GM21825 (cell line): ENCODE measurements around the gene ERLIN1.
A peak's percentile ranks its signal among the peaks of the same experiment; 100 is the strongest.

Experiments
- ATAC-seq: cut with Tn5 transposase; IDR thresholded peaks from one replicate; pipeline ENCODE4 v1.9.1; 2021; ENCODE audit warnings: mild to moderate bottlenecking, moderate library complexity; ENCODE audit not compliant: unreplicated experiment

Gene ERLIN1

DNA sequence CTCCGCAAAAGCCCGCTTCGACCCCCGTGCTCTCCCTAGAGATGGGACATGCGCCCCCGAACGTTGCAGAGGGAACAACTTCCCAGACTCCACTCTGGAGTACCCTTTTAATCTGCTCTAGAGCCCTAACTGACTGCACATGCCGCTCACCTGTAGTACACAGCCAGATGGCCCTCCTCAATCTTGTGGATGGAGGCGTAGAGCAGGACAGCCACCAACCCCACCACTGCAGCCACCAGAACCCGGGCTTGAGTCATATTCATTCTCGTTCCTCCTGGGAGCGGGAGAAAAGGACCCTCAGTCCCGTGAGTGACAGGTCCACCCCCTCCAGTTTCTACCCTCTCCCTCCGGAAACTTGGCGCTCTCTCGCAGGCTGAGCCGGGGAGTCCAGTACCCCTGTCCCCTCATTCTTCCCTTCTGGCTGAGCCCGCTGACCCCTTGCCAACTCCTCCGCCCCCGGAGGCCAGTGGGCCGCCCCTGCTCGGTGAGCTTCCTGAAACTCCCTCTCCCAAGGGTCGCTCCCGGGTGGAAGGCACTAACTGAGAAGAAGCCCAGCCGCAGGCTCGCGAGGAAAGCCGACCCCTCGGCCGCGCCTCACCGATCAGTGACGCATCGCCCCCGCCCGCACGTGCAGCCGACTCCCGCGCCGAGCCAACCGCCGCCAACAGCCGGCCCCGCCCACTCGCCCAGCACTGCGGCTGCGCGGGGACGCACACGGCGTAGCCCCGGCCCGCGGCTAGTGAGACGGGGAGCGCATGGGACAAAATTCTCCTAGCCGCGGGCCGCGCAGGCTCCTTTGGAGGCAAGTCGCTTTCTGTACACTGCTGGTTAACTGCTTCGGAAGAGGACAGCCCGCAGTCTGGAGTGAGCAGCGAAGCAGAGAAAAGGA, at the start of gene ERLIN1:
ERLIN1 (minus strand) TSS at position 666 of the 889 bp plus-strand sequence; CDS start at position 263, 403 bp downstream.
- ATAC-seq: peak; percentile 76

DNA sequence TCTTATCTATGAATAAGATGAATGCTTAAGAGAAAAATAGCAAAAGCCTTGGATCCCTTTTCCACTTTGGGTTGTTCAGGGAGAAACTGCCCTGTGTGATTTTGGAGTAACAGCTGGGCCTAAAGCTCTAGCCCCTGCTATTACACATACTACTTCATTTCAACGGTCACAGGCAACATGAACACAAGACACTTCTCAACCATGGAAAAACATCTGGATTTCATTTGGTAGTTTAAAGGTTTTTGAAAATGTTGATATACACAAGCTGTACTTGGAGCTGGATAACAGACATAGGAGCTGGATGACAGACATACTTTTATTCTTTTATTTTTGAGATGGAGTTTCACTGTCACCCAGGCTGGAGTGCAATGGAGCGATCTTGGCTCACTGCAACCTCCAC, 46.3 kb upstream of the ERLIN1 start:
- ATAC-seq: no peak

DNA sequence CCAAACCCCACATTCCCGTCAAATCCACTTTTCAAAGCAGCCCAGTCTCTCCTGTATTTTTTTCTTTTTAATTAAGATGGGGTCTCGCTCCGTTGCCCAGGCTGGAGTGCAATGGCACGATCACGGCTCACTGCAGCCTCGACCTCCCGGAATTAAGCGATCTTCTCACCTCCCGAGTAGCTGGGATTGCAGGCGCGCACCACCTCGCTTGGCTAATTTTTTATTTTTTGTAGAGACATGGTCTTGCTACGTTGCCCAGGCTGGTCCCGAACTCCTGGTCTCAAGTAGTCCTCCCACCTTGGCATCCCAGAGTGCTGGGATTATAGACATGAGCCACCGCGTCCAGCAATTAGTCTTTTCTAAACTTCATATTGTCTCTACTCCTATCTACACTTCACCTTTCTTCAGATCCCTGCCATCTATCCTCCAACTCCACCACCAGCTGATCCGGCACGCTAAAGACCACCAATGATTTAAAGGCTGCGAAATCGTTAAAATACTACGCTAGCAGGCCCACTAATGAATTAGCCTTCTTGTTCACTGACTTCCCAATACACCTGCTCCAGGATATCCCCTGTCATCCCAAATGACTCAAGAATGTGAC, 44.1 kb upstream of the ERLIN1 start:
- no peak for ATAC-seq

DNA sequence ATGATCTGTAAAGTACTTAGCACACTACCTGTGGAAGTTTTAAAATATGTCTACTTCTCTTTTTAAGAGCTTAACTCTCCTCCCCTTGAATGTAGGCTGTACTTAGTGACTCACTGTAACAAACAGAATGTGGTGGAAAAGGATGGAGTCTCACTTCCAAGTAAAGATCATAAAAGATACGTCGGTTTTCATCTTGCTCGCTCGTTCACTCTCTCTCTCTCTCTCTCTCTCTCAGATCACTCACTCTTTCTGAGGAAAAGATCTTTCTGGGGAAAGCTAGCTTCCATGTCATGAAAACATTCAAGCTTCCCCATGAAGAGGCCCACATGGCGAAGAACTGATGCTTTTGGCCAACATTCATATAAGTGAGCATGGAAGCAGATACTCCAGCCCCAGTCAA, 38.0 kb upstream of the ERLIN1 start:
- ATAC-seq: no peak

DNA sequence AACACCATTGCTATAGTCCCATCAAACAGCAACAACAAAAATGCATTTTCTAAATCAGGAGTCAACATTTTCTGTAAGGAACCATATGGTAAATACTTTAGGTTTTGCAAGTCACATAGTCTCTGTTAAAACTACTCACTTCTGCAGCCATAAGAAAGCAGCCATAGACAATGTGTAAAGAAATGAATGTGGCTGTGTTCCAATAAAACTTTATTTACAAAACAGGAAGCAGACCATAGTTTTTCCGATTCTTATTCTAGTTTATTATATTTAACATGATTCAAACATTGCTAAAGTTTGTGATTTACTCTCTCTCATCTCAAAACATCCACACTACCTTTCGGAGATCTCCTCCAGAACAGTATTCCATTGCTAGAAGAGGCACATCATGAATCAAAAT, 36.7 kb upstream of the ERLIN1 start:
- no peak for ATAC-seq

DNA sequence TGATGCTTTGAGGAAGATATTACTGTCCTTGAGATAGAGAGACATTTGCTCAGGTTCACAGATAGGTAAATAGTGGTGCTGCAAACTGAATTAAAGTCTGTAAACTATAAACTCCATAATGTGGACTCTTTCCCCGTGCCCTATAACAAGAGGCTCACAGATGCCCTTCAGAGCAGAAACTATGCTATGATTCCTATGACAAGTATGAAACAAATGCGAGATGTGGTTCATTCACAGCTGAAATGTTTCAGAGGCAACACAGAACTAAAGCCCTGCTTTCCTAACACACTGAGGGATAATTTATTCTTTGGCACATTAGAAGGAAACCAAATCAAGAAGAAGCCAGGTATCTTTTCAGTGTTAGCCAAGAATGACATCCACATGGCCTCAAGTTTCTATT, 30.2 kb upstream of the ERLIN1 start:
- no peak for ATAC-seq

DNA sequence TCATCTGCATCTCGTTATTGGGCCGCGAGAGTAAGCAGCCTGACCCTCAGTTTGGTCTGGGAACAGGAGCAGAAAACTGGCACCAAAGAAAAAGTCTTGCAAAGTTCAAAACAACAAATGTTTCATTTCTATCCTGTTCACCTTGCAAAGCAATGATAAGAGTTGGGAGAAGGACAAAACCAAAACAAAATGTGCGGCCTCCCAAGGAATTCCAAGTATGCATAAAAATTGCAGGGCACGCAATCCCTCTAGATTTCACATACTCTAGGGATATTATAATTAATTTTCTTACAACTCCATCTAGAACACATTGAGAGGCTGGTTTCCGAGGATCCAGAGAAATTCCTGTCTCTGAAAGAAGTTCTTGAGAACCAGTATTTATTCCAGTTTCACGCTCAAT, 23.5 kb upstream of the ERLIN1 start:
- no peak for ATAC-seq

DNA sequence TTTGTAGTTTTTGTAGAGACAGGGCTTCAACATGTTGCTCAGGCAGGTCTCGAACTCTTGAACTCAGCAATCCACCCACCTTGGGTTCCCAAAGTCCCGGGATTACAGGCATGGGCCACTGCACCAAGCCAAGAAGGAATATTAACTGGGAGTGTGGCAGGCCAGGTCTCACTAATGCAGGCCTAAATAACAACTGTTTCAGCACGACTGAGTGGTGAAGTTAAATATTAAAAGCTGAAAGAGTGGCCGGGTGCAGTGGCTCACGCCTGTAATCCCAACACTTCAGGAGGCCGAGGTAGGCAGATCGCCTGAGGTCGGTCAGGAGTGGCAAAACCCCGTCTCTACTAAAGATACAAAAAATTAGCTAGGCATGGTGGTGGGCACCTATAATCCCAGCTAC, 22.4 kb upstream of the ERLIN1 start:
- ATAC-seq: no peak

DNA sequence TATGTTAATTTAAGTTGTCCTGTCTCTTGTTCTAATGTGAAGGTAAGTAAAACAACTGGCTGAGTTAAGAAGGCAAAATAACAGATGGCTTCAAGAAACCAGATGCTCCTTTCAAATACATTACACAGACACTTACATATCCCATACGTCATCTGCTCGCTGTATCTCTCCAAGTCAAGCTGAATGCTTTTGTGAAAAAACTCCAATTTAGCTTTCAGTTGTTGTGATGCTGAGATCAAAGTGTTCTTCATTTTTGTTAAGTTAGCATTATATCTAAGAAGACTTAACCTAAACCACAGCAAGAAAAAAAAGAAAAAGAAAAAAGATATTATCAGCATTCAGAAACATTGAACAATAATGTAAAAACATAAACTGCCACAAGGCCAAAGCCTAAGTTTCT, 18.5 kb upstream of the ERLIN1 start:
- no peak for ATAC-seq

DNA sequence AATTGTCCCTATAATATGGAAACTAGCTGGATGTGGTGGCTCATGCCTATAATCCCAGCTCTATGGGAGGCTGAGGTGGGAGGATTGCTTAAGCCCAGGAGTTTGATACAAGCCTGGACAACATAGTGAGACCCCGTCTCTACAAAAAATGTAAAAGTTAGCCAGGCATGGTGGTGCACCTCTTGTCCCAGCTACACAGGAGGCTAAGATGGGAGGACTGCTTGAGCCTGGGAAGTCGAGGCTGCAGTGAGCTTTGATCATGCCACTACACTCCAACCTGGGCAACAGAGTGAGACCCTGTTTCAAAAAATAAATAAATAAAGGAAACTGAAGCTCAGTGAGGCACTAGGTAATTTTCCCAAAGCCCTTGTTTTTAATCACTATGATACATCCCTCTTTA, 15.7 kb upstream of the ERLIN1 start:
- ATAC-seq: no peak

DNA sequence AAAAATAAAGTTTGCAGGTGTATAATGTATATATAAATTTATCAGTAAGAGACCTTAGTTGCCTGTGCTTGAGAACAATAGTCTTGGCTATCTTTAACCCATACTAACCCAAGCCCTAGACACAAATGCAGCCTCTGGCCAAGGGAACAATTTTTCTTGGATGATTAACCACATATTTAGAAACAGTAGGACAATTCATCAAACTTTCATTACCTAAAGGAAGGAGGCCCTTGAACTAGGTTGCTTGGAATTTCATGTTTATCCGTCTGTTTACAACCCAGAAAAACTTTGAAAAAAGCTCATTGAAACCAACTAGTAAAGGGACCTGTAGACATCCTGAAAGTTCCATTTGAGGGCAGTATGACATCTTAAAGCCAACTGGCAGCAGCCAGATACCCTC, 8.9 kb upstream of the ERLIN1 start:
- ATAC-seq: no peak

DNA sequence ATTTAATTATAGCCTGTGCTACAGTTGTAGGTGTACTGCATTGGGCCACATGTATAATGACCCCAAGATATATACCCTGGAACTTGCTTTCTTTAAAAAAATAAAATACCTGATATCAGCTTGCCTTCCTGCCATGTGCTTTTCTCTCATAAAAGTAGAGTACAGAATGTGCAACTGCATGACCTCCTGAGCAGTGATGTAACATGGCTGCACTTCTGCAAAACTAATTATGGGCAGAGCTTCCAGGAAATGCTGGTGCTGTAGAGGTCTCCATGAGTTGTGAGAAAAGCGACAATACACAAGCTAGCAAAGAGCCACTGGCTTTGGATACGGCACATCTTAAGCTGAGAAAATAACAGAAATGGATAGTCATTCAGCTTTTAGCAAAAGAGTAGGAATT, 6.5 kb upstream of the ERLIN1 start:
- no peak for ATAC-seq

DNA sequence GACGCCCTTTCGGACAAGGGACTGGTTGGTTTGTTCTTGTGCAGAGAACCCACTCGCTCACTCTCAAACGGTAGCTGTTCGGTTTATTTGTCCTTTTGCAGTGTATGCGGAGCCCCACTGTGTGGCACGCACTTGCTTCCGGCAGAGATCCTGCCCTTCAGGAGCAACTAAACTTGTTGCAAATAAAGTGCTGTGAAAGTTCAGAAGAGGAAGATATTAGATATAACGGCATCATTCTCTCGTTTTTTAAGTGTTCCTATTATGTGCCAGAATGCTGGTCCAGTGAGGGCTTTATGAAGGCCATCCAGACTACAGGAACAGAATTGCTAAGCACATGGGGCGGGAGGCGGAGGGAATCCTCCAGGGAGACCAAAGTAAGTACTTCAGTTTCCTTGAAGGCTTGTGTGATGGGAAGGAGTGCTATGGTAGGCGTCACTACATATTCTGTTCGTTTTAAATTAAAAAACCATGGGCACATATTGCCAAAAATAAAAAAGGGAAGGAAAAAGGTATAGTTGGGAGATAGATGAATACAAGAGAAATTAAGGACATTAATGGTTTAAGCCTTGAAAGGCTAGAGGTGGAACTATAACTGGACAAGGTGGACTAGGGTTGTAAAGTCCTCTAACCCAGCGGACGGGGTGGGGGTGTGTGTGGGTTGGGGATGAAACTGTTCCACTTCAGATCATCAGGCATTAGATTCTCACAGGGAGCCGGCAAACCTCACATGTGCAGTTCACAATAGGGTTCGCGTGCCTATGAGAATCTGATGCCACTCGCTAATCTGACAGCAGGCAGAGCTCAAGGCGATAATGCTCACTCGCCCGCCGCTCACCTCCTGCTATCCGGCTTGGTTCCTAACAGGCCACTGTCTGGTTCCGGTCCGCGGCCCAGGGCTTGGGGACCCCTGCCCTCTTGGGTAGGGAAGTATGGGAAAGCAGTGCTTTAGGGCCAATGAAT, 704 bp upstream of the ERLIN1 start:
- peak; percentile 45 for ATAC-seq

DNA sequence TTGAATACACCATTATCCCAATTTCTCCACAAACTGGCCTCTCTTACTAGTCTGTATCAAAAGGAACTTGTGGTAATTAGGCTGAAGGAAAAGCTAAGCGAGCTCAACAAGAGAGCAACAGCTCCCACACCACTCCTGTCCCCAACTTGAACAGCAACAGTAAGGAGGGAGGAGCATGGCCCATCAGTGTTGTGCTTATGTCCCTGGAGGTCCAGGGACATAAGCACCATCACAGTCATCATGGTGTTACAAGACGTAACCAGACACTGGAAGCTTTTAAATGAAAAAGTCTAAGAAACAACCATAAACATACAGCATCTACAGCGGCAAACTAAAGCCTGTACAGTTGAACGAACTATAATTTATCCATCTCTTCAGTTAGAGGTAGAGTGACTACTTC, 989 bp downstream of the ERLIN1 start:
- ATAC-seq: no peak

DNA sequence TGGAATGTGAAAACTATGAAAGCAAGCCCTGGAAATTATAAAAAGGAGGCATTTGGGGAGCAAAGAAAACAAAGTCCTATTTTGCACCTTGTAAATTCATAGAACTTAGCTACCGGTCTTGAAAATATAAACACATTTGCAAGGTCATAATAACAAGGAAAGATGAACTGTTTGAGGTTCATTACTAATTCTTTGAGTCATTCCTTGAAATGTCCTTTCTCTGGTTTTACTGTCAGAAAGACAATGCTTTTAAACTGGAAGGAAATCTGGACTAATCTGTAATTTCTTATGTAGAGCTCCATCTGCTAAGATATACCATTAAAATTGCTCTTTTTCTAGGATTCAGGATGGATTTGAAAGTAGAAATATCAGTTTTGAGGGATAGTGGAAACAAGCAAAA, 1.4 kb downstream of the ERLIN1 start:
- ATAC-seq: no peak

DNA sequence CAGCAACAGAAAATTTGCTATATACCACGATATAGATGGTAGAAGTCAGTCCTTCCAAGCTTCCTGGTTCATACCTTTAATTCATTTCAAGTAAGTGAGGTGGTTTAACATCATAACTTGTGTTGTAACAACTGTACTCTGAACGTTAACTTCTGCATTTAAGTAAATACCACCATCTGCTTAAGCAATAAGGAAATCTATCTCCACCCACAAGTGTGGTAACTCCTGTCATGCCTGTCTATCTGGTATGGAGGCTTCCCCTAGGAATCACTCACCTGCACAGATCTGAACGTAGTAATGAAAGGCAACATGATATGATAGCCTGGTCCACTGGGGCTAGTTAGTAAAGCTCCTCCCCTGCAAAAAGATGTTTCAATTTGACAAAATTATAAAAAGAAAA, 2.3 kb downstream of the ERLIN1 start:
- ATAC-seq: no peak

DNA sequence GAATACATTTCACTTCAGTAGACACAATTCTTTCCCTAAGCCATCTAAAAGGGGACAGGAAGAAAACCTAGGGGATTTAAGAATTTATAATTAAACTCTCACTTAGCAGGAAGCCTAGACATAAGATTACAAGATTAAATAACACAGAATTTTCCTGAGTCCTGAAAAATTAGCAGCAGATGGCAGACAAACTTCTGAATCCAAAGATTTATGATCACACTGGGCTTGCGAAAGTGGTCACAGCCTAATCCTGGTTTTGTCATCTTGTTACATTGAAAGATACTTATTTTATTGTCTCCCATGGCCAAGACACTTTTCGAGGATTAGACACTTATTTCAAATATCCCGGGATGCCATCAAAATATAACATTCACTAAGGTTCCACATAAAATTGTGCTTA, 2.9 kb downstream of the ERLIN1 start:
- no peak for ATAC-seq

DNA sequence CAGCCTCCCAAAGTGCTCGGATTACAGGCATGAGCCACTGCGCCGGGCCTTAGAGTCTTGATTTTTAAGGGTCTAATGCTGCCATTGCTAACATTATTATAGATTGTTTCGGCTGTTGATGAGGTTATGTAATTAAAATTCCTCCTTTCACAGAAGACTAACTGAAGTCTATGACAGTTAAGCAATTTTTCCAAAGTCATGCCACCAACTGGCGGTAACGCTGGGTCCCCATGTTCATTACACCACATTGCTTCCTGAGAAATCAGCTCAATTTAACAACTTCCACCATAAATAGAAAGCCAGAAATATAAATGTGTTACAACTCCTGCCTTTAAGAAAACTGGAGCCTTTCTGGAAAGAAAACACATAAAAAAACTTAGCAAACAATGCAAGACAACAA, 3.5 kb downstream of the ERLIN1 start:
- no peak for ATAC-seq

DNA sequence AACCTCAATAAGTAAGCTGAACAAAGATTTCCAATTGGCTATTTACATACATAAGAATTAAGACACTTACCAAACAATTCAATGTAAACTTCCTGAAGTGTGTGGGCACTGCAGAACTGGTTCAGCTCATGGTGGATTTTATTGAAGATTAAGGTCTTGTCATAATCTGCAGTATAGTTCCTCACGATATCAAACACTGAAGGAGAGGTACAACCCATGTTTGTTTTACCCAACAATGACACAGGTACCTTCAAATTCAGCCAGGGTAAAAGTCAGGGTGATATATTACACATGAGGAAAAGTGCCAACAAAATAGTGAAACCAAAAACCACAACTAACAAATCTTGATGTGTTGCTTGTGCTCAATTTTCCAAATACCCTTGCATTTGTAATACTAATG, 10.0 kb downstream of the ERLIN1 start:
- no peak for ATAC-seq

DNA sequence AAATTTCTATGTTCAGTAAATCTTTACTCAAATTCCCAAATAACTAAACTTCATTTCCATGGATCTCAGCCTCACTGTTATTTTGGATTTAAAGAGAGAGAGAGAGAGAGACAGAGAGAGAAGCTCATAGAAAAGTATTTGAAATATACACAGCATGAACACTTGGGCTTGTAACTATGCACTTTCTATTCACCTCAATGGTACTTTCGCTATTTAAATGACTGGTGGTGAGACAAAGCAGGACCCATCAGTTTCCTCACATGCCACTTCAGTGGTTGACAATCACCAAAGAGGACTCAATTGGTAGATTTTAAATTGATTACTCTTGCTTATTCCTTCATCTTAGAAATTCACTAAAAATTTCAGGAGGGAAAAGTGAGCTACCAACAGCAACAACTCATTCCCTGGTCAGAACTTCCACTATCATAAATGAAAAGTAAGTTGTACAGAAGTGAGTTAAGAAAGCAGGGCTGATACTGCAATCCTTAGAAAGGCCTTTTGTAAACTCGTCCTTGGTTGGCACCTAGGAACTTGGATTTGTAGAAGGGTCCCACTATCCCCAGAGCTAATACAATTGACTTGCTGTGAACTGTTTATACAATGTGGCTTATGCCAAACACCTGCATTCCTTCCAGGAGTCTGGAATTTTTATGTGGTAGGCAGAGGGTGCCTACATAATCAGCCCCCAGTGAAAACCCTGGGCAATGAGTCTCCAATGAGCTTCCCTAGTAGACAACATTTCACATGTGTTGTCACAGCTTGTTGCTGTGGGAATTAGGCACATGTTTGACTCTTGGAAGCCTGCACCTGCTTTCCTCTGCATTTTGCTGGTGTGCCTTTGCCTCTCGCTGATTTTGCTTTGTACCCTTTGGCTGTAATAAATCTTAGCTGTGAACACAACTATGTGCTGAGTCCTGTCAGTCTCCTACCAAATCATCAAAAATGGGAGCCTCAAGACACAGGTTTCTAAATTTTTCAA, 10.8 kb downstream of the ERLIN1 start:
- peak; percentile 88 for ATAC-seq
